GM18507 (cell line): ENCODE measurements around the gene SMTN.
"Not testable (repeated sequence)": the region's sequence is repeated elsewhere in the genome, so short reads cannot be mapped to it uniquely, and the experiment has no call there.

Experiments
- DNase-seq: peaks from one replicate; pipeline ENCODE4 v3.0.0; 2011; ENCODE audit warnings: low read depth; ENCODE audit not compliant: insufficient read length; ENCODE audit errors: extremely low spot score
- FAIRE-seq: peaks from 2 replicates; lab custom pipeline; 2011; peaks lifted over from hg19 to GRCh38; lab: Jason Lieb, UNC

SMTN gene

GRCh38 chr22:31080848-31081649, at the start of gene SMTN:
Gene SMTN (plus strand): TSS chr22:31081318. CDS start chr22:31083259, 1,941 bp downstream.
- peak; percentile 95 for FAIRE-seq

GRCh38 chr22:31036671-31037550, 44.2 kb upstream of the SMTN start:
- DNase-seq (no peak), FAIRE-seq (no peak)

More at GRCh38 chr22:31080848-31081649, at the start of gene SMTN:
- peak; percentile 87 for DNase-seq

GRCh38 chr22:31038686-31039085, 42.4 kb upstream of the SMTN start:
- FAIRE-seq (no peak), DNase-seq (no peak)

- DNase-seq: no peak
These were observed 41.7 kb upstream of the SMTN start for GRCh38 chr22:31039393-31039792.

GRCh38 chr22:31040542-31041398, 40.3 kb upstream of the SMTN start:
- DNase-seq (no peak), FAIRE-seq (no peak)

More at GRCh38 chr22:31039393-31039792, 41.7 kb upstream of the SMTN start:
- no peak for FAIRE-seq

- DNase-seq (no peak), FAIRE-seq (no peak)
These were observed 36.8 kb upstream of the SMTN start for GRCh38 chr22:31044262-31044861.

GRCh38 chr22:31045900-31046538, 35.1 kb upstream of the SMTN start:
- FAIRE-seq (no peak), DNase-seq (no peak)

GRCh38 chr22:31046539-31047226, 34.4 kb upstream of the SMTN start:
- no peak for FAIRE-seq
- no peak for DNase-seq

- DNase-seq (no peak), FAIRE-seq (no peak)
These were observed 32.5 kb upstream of the SMTN start for GRCh38 chr22:31048570-31048969.

- FAIRE-seq (no peak), DNase-seq (no peak)
These were observed 31.2 kb upstream of the SMTN start for GRCh38 chr22:31049815-31050420.

- FAIRE-seq: no peak
- DNase-seq: no peak
These were observed 25.9 kb upstream of the SMTN start for GRCh38 chr22:31055117-31055634.

GRCh38 chr22:31055635-31056159, 25.4 kb upstream of the SMTN start:
- FAIRE-seq (no peak), DNase-seq (no peak)

GRCh38 chr22:31056986-31057599, 24.0 kb upstream of the SMTN start:
- FAIRE-seq: no peak
- DNase-seq: no peak

- not testable (repeated sequence) for FAIRE-seq, DNase-seq
These were observed 21.5 kb upstream of the SMTN start for GRCh38 chr22:31059663-31060062.

- FAIRE-seq (no peak), DNase-seq (no peak)
These were observed 18.4 kb upstream of the SMTN start for GRCh38 chr22:31062566-31063230.

- FAIRE-seq (no peak), DNase-seq (no peak)
These were observed 16.7 kb upstream of the SMTN start for GRCh38 chr22:31064369-31064768.
